HCT116 (cell line): ENCODE measurements around the gene ACTBL2. TPM values are rescaled to one million over a fixed set of nuclear protein-coding genes. Genes with fewer than 3 reads are reported as not detected.
"Not testable (repeated sequence)": the region's sequence is repeated elsewhere in the genome, so short reads cannot be mapped to it uniquely, and the experiment has no call there.

ENCODE experiments used
- ATAC-seq: fragments of 200-7000 bp; cut with Tn5 transposase; 2 replicates; pipeline ENCODE4 v1.9.1; 2020; ENCODE audit warnings: mild to moderate bottlenecking, moderate library complexity
- BruUV-seq: library from RNA; stranded (reverse); fragments of 400-500 nt; replicated peaks from 2 replicates; lab custom pipeline; 2021; lab: Mats Ljungman, UMichigan
- CTCF ChIA-PET: fragments of 300-600 bp; sonication (Branson Sonifier 250); formaldehyde crosslinking; loops from one replicate; lab custom pipeline; 2021; ENCODE audit warnings: antibody characterized with exemption; lab: Charles Lee
- POLR2A ChIA-PET: fragments of 300-600, 350-600 bp; sonication (Branson Sonifier 250); formaldehyde crosslinking; loops from one replicate; lab custom pipeline; 2021; ENCODE audit warnings: antibody characterized with exemption; lab: Charles Lee
- RAD21 ChIA-PET, 2 experiments: fragments of 300-600 bp; sonication (Branson Sonifier 250); formaldehyde crosslinking; loops; one replicate each; lab custom pipeline; 2023; ENCODE audit warnings: low total read pairs in 2 of 2; ENCODE audit not compliant: uncharacterized antibody in 2 of 2, unreplicated experiment in 2 of 2, low non-redundant PET in 1 of 2; lab: Charles Lee
- DNase-seq: peaks from one replicate; pipeline ENCODE4 v3.0.0-alpha.2; 2010; ENCODE audit warnings: low read depth, low spot score
- H2AFZ ChIP-seq: fragments of 200-600 bp; shearing (Covaris generic), sonication (generic); 2 replicates; pipeline ENCODE4 v1.6.1; 2017; ENCODE audit warnings: low read depth, mixed run types, mixed read lengths, antibody characterized with exemption, low read length; ENCODE audit not compliant: poor library complexity, severe bottlenecking
- H3K27ac ChIP-seq: 2 replicates; pipeline ENCODE4 v1.5.1; 2012; ENCODE audit warnings: low read depth, low read length
- H3K27me3 ChIP-seq: fragments of 200-600 bp; sonication (generic); 2 replicates; pipeline ENCODE4 v1.6.1; 2016; ENCODE audit warnings: mixed run types, low read length, mixed read lengths; ENCODE audit not compliant: insufficient read depth
- H3K36me3 ChIP-seq, 2 experiments: fragments of 200-500 bp in 1 of 2; fragments of 200-600 bp in 1 of 2; sonication (Bioruptor generic) in 1 of 2; sonication (generic) in 1 of 2; 2 replicates each; pipeline versions ENCODE4 v1.5.1 to v1.6.1; 2014 to 2016; ENCODE audit warnings: low read length in 2 of 2, inconsistent platforms in 1 of 2, mixed read lengths in 1 of 2, mixed run types in 1 of 2; ENCODE audit not compliant: insufficient read depth in 2 of 2, control insufficient read depth in 1 of 2
- H3K4me1 ChIP-seq, 2 experiments: fragments of 200-600 bp in 1 of 2; sonication (generic) in 1 of 2; 2 replicates each; pipeline versions ENCODE4 v1.5.1 to v1.6.1; 2012 to 2017; ENCODE audit warnings: low read length in 2 of 2, inconsistent platforms in 1 of 2, mild to moderate bottlenecking in 1 of 2, mixed read lengths in 1 of 2, mixed run types in 1 of 2, moderate library complexity in 1 of 2; ENCODE audit not compliant: insufficient read depth in 2 of 2, control insufficient read depth in 1 of 2
- H3K4me2 ChIP-seq: fragments of 200-600 bp; sonication (generic); 2 replicates; pipeline ENCODE4 v1.6.1; 2017; ENCODE audit warnings: mixed run types, low read length, mixed read lengths
- H3K4me3 ChIP-seq, 2 experiments: fragments of 200-600 bp in 1 of 2; sonication (generic) in 1 of 2; replicated peaks in 1 of 2; 2 replicates each; pipeline ENCODE4 v1.5.1; 2011 to 2016; ENCODE audit warnings: low read length in 2 of 2, control low read depth in 1 of 2, low read depth in 1 of 2, mild to moderate bottlenecking in 1 of 2, mixed read lengths in 1 of 2, mixed run types in 1 of 2
- H3K79me2 ChIP-seq: fragments of 200-600 bp; sonication (generic); 2 replicates; pipeline ENCODE4 v1.6.1; 2017; ENCODE audit warnings: mild to moderate bottlenecking, mixed run types, low read length, moderate library complexity, mixed read lengths; ENCODE audit not compliant: insufficient read depth
- H3K9ac ChIP-seq: fragments of 200-600 bp; sonication (generic); 2 replicates; pipeline ENCODE4 v1.6.1; 2016; ENCODE audit warnings: low read length, mixed read lengths
- H3K9me2 ChIP-seq: fragments of 200-600 bp; sonication (generic), shearing (Covaris generic); 2 replicates; pipeline ENCODE4 v1.6.1; 2017; ENCODE audit warnings: mixed run types, mild to moderate bottlenecking, moderate library complexity; ENCODE audit not compliant: insufficient read depth
- H3K9me3 ChIP-seq, 2 experiments: fragments of 200-500 bp in 1 of 2; fragments of 200-600 bp in 1 of 2; sonication (Bioruptor generic) in 1 of 2; sonication (generic) in 1 of 2; 2 replicates each; pipeline ENCODE4 v1.6.1; 2014 to 2017; ENCODE audit warnings: low read length in 2 of 2, mixed read lengths in 2 of 2, inconsistent platforms in 1 of 2, low read depth in 1 of 2, mild to moderate bottlenecking in 1 of 2, mixed run types in 1 of 2, moderate library complexity in 1 of 2; ENCODE audit not compliant: control insufficient read depth in 1 of 2, insufficient read depth in 1 of 2
- H4K20me1 ChIP-seq: fragments of 200-600 bp; sonication (generic), shearing (Covaris generic); 2 replicates; pipeline ENCODE4 v1.6.1; 2017; ENCODE audit warnings: mixed run types, mild to moderate bottlenecking, moderate library complexity; ENCODE audit not compliant: insufficient read depth
- CTCF ChIP-seq, 3 experiments: fragments of 200-600 bp in 1 of 3; sonication (generic) in 1 of 3; IDR thresholded peaks in 2 of 3; conservative IDR thresholded peaks in 1 of 3; 2 replicates each; pipeline ENCODE4 v1.5.1; 2012 to 2017; ENCODE audit warnings: low read depth in 2 of 3, low read length in 2 of 3, antibody characterized with exemption in 1 of 3, borderline replicate concordance in 1 of 3, control low read depth in 1 of 3, mild to moderate bottlenecking in 1 of 3, mixed read lengths in 1 of 3, mixed run types in 1 of 3, moderate library complexity in 1 of 3; ENCODE audit not compliant: insufficient read depth in 1 of 3
- EZH2phosphoT487 ChIP-seq: fragments of 200-600 bp; IDR thresholded peaks from 2 replicates; pipeline ENCODE4 v1.6.1; 2018; ENCODE audit warnings: antibody characterized with exemption, borderline replicate concordance
- TCF7L2 ChIP-seq: IDR thresholded peaks from 2 replicates; pipeline ENCODE4 v1.7.0; 2011; ENCODE audit warnings: borderline replicate concordance, inconsistent platforms; ENCODE audit not compliant: insufficient read depth, insufficient read length; ENCODE audit errors: extremely low read depth
- YY1 ChIP-seq: IDR thresholded peaks from 2 replicates; pipeline ENCODE4 v1.6.1; 2011; ENCODE audit warnings: low read length, low read depth, moderate library complexity, mild to moderate bottlenecking; ENCODE audit not compliant: insufficient replicate concordance; ENCODE audit errors: extremely low read depth
- ZNF274 ChIP-seq: fragments of 200-500 bp; sonication (Bioruptor generic); IDR thresholded peaks from 2 replicates; pipeline ENCODE4 v1.6.1; 2014; ENCODE audit warnings: mild to moderate bottlenecking, low read depth, low read length, inconsistent platforms
- intact Hi-C: fragments of 100-400 bp; cut with micrococcal nuclease; formaldehyde crosslinking; loops from 2 replicates; pipeline ENCODE4 v1.10.0; 2022
- total RNA-seq: library from RNA; stranded (reverse); gene quantifications from one replicate; pipeline ENCODE4 v1.2.1, GENCODE V29; 2021; ENCODE audit not compliant: unreplicated experiment
- TF ChIP-seq, protein P1 (sequence below): IDR thresholded peaks from 2 replicates; pipeline ENCODE4 v1.6.1; 2012

ACTBL2 gene
- total RNA-seq, 1 experiment from 2014 or later = 0.07 TPM

GRCh38 chr5:57518415-57518814, 35.8 kb upstream of the ACTBL2 start:
- H3K4me2 ChIP-seq, intact Hi-C loops, H3K9ac ChIP-seq, ATAC-seq, H3K36me3 ChIP-seq, RAD21 ChIA-PET, H3K79me2 ChIP-seq, H4K20me1 ChIP-seq, BruUV-seq, H3K4me1 ChIP-seq, DNase-seq, H3K27me3 ChIP-seq, POLR2A ChIA-PET, H3K9me3 ChIP-seq, CTCF ChIA-PET, H3K4me3 ChIP-seq, H2AFZ ChIP-seq, H3K27ac ChIP-seq, H3K9me2 ChIP-seq: not testable (repeated sequence)

GRCh38 chr5:57517250-57517649, 34.6 kb upstream of the ACTBL2 start:
- POLR2A ChIA-PET = no interaction called here
- BruUV-seq = no TSS peak
- RAD21 ChIA-PET = no interaction called here

More at GRCh38 chr5:57517250-57517649, 34.6 kb upstream of the ACTBL2 start:
- no peaks in the 10 kb centered on the region for H3K36me3 ChIP-seq
- H3K4me1 ChIP-seq = no peaks in the 10 kb centered on the region
- H3K4me3 ChIP-seq = no peak overlapping the region
- H3K9me3 ChIP-seq = no peaks in the 10 kb centered on the region; a peak in 2 of 4 replicates
- DNase-seq = no peak
- CTCF ChIA-PET = no interaction called here
- no peak overlapping the region for H2AFZ ChIP-seq
- no peaks in the 10 kb centered on the region for H4K20me1 ChIP-seq
- no peak overlapping the region for H3K27ac ChIP-seq
- H3K79me2 ChIP-seq = no peaks in the 10 kb centered on the region
- no peak overlapping the region for H3K9ac ChIP-seq
- H3K27me3 ChIP-seq = no peaks in the 10 kb centered on the region
- H3K9me2 ChIP-seq = no peaks in the 10 kb centered on the region
- ATAC-seq = no peak
- no peak overlapping the region for H3K4me2 ChIP-seq
- TF ChIP-seq ZNF274 (no peak), EZH2phosphoT487 (no peak), YY1 (no peak), TCF7L2 (no peak), CTCF (IDR thresholded peaks at IDR 0.05 in 2 of 3, conservative IDR thresholded peaks at IDR 0.05 in 1 of 3; ENCODE audit: borderline replicate concordance in 1 of 3, insufficient read depth in 1 of 3, low read depth in 2 of 3, low read length in 2 of 3) (no peak)
- TF ChIP-seq, protein P1, sequence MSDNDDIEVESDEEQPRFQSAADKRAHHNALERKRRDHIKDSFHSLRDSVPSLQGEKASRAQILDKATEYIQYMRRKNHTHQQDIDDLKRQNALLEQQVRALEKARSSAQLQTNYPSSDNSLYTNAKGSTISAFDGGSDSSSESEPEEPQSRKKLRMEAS = no peak
- intact Hi-C loops = no loop called here
